ENCODE data around the gene C22orf23.
"Not testable (repeated sequence)": the region's sequence is repeated elsewhere in the genome, so short reads cannot be mapped to it uniquely, and the experiment has no call there.

The C22orf23 gene

GRCh38 chr22:37957232-37957631 lies 3.8 kb upstream of the C22orf23 start:
- in situ Hi-C loops (cut with MboI; ENCODE audit: low sequenced_read_pairs) = no loop called here

- in situ Hi-C loops (cut with MboI; ENCODE audit: low sequenced_read_pairs) = not testable (repeated sequence)
Measured at GRCh38 chr22:37955825-37956397, 2.5 kb upstream of the C22orf23 start.

GRCh38 chr22:37954686-37955085 lies 1.3 kb upstream of the C22orf23 start:
- in situ Hi-C loops (cut with MboI; ENCODE audit: low sequenced_read_pairs) = no loop called here

GRCh38 chr22:37953062-37953436 lies 352 bp downstream of the C22orf23 start:
- in situ Hi-C loops (cut with MboI; ENCODE audit: low sequenced_read_pairs) = no loop called here

GRCh38 chr22:37952629-37953028 lies 772 bp downstream of the C22orf23 start:
- in situ Hi-C loops (cut with MboI; ENCODE audit: low sequenced_read_pairs) = not testable (repeated sequence)

- in situ Hi-C loops (cut with MboI; ENCODE audit: low sequenced_read_pairs) = no loop called here
Measured at GRCh38 chr22:37951305-37951704, 2.1 kb downstream of the C22orf23 start.

GRCh38 chr22:37947142-37947795 lies 6.1 kb downstream of the C22orf23 start:
- in situ Hi-C loops (cut with MboI; ENCODE audit: low sequenced_read_pairs) = not testable (repeated sequence)

- in situ Hi-C loops (cut with MboI; ENCODE audit: low sequenced_read_pairs) = not testable (repeated sequence)
Measured at GRCh38 chr22:37944423-37944822, 9.0 kb downstream of the C22orf23 start.

- in situ Hi-C loops (cut with MboI; ENCODE audit: low sequenced_read_pairs) = no loop called here
Measured at GRCh38 chr22:37943825-37944198, 9.6 kb downstream of the C22orf23 start.

GRCh38 chr22:37943136-37943824 lies 10.1 kb downstream of the C22orf23 start:
- in situ Hi-C loops (cut with MboI; ENCODE audit: low sequenced_read_pairs) = no loop called here

- in situ Hi-C loops (cut with MboI; ENCODE audit: low sequenced_read_pairs) = no loop called here
Measured at GRCh38 chr22:37942133-37942532, 11.3 kb downstream of the C22orf23 start.

GRCh38 chr22:37940698-37941376 lies 12.6 kb downstream of the C22orf23 start:
- in situ Hi-C loops (cut with MboI; ENCODE audit: low sequenced_read_pairs) = no loop called here

GRCh38 chr22:37933711-37934376 lies 19.6 kb downstream of the C22orf23 start:
- in situ Hi-C loops (cut with MboI; ENCODE audit: low sequenced_read_pairs) = no loop called here

GRCh38 chr22:37932821-37933578 lies 20.4 kb downstream of the C22orf23 start:
- in situ Hi-C loops (cut with MboI; ENCODE audit: low sequenced_read_pairs) = no loop called here

GRCh38 chr22:37932401-37932800 lies 21.0 kb downstream of the C22orf23 start:
- in situ Hi-C loops (cut with MboI; ENCODE audit: low sequenced_read_pairs) = no loop called here

GRCh38 chr22:37931893-37932389 lies 21.5 kb downstream of the C22orf23 start:
- in situ Hi-C loops (cut with MboI; ENCODE audit: low sequenced_read_pairs) = no loop called here

GRCh38 chr22:37930952-37931440 lies 22.4 kb downstream of the C22orf23 start:
- in situ Hi-C loops (cut with MboI; ENCODE audit: low sequenced_read_pairs) = no loop called here

- in situ Hi-C loops (cut with MboI; ENCODE audit: low sequenced_read_pairs) = no loop called here
Measured at GRCh38 chr22:37930270-37930951, 23.0 kb downstream of the C22orf23 start.

- in situ Hi-C loops (cut with MboI; ENCODE audit: low sequenced_read_pairs) = no loop called here
Measured at GRCh38 chr22:37929390-37929789, 24.0 kb downstream of the C22orf23 start.

- in situ Hi-C loops (cut with MboI; ENCODE audit: low sequenced_read_pairs) = no loop called here
Measured at GRCh38 chr22:37927637-37927936, 25.8 kb downstream of the C22orf23 start.
